Caki2 (cell line): ENCODE measurements around the gene OR13F1. TPM values are rescaled to one million over a fixed set of nuclear protein-coding genes. Genes with fewer than 3 reads are reported as not detected.
"Not testable (repeated sequence)": the region's sequence is repeated elsewhere in the genome, so short reads cannot be mapped to it uniquely, and the experiment has no call there.

Source experiments
- DNase-seq: peaks from one replicate; pipeline ENCODE4 v3.0.0-alpha.2; 2015; ENCODE audit warnings: low read depth
- in situ Hi-C: cut with HindIII; loops from 2 replicates; pipeline ENCODE4 v1.10.0; 2016; ENCODE audit warnings: low sequenced_read_pairs, low pct_unique_long_range_greater_than_20kb, mixed read lengths
- total RNA-seq: library from RNA; depleted of rRNA; stranded (reverse); fragments of >200 nt; shearing (Covaris generic); gene quantifications from 2 replicates; pipeline ENCODE4 v1.2.3, GENCODE V29; 2014; ENCODE audit warnings: low replicate concordance; rRNA removed

The OR13F1 gene
- not detected in 2 replicates for total RNA-seq

GRCh38 chr9:104503963-104504362 is at the start of gene OR13F1:
Gene OR13F1 (plus strand): TSS chr9:104504263. CDS start chr9:104504263, 0 bp downstream.
- no peak for DNase-seq
- in situ Hi-C loops = no loop called here

GRCh38 chr9:104456831-104457230 is 47.2 kb upstream of the OR13F1 start:
- DNase-seq = no peak
- in situ Hi-C loops = no loop called here

- in situ Hi-C loops = no loop called here
- DNase-seq = no peak
Measured at GRCh38 chr9:104463864-104464263, 40.2 kb upstream of the OR13F1 start.

- in situ Hi-C loops = no loop called here
- DNase-seq = no peak
Measured at GRCh38 chr9:104468261-104468660, 35.8 kb upstream of the OR13F1 start.

GRCh38 chr9:104482921-104483570 is 21.0 kb upstream of the OR13F1 start:
- DNase-seq = no peak
- in situ Hi-C loops = no loop called here

GRCh38 chr9:104485014-104485413 is 19.0 kb upstream of the OR13F1 start:
- in situ Hi-C loops = no loop called here

GRCh38 chr9:104494808-104495207 is 9.3 kb upstream of the OR13F1 start:
- DNase-seq = no peak

More at GRCh38 chr9:104485014-104485413, 19.0 kb upstream of the OR13F1 start:
- no peak for DNase-seq

GRCh38 chr9:104503440-104503839 is 623 bp upstream of the OR13F1 start:
- DNase-seq = no peak

More at GRCh38 chr9:104494808-104495207, 9.3 kb upstream of the OR13F1 start:
- in situ Hi-C loops = no loop called here

GRCh38 chr9:104506565-104506964 is 2.5 kb downstream of the OR13F1 start:
- no peak for DNase-seq
- in situ Hi-C loops = no loop called here

More at GRCh38 chr9:104503440-104503839, 623 bp upstream of the OR13F1 start:
- in situ Hi-C loops = no loop called here

- in situ Hi-C loops = no loop called here
Measured at GRCh38 chr9:104514901-104515300, 10.8 kb downstream of the OR13F1 start.

GRCh38 chr9:104520241-104520640 is 16.2 kb downstream of the OR13F1 start:
- in situ Hi-C loops, DNase-seq: not testable (repeated sequence)

More at GRCh38 chr9:104514901-104515300, 10.8 kb downstream of the OR13F1 start:
- no peak for DNase-seq

GRCh38 chr9:104527109-104527508 is 23.0 kb downstream of the OR13F1 start, which contains the start of gene OR13C4:
Gene OR13C4 (minus strand): TSS chr9:104527209. CDS start chr9:104527209, 0 bp downstream.
- in situ Hi-C loops = no loop called here

GRCh38 chr9:104536756-104537155 is 32.7 kb downstream of the OR13F1 start, which contains the start of gene OR13C3:
Gene OR13C3 (minus strand): TSS chr9:104536856. CDS start chr9:104536723, 133 bp downstream.
- no peak for DNase-seq
- in situ Hi-C loops = no loop called here

More at GRCh38 chr9:104527109-104527508, 23.0 kb downstream of the OR13F1 start, which contains the start of gene OR13C4:
- DNase-seq = no peak

- in situ Hi-C loops = no loop called here
- DNase-seq = no peak
Measured at GRCh38 chr9:104539275-104539674, 35.2 kb downstream of the OR13F1 start.

- no peak for DNase-seq
- in situ Hi-C loops = no loop called here
Measured at GRCh38 chr9:104544644-104545043, 40.6 kb downstream of the OR13F1 start.

- no peak for DNase-seq
- in situ Hi-C loops = no loop called here
Measured at GRCh38 chr9:104553261-104553660, 49.2 kb downstream of the OR13F1 start.
